Liver (tissue), 3 donors: ENCODE measurements around the gene MIB1.

Experiments
- EGR1 ChIP-seq, 2 donors: IDR thresholded peaks; 2 replicates each; pipeline ENCODE4 v1.6.1; 2016 to 2018; ENCODE audit warnings: antibody characterized with exemption in 2 of 2, low read depth in 2 of 2
- GABPA ChIP-seq, 2 donors: IDR thresholded peaks in 1 of 2; conservative IDR thresholded peaks in 1 of 2; 2 replicates each; pipeline ENCODE4 v1.6.1; 2016; ENCODE audit warnings: antibody characterized with exemption in 2 of 2, mild to moderate bottlenecking in 1 of 2, moderate library complexity in 1 of 2
- RAD21 ChIP-seq, 2 donors: IDR thresholded peaks; 2 replicates each; pipeline ENCODE4 v1.6.1; 2016; ENCODE audit warnings: antibody characterized with exemption in 2 of 2, mild to moderate bottlenecking in 2 of 2
- RXRA ChIP-seq, 2 donors: IDR thresholded peaks; 2 replicates each; pipeline ENCODE4 v1.6.1; 2017 to 2018; ENCODE audit warnings: antibody characterized with exemption in 2 of 2, mild to moderate bottlenecking in 1 of 2
- YY1 ChIP-seq: IDR thresholded peaks from 2 replicates; pipeline ENCODE4 v1.6.1; 2016; ENCODE audit warnings: antibody characterized with exemption, mild to moderate bottlenecking
- TF ChIP-seq, protein P1 (sequence below): fragments of 150-350 bp; IDR thresholded peaks from 2 replicates; pipeline ENCODE4 v1.5.1; 2017; ENCODE audit warnings: improper control_type of control experiment, low read depth, low read length; ENCODE audit not compliant: missing input control
- TF ChIP-seq, protein P2 (sequence below): IDR thresholded peaks from 2 replicates; pipeline ENCODE4 v1.6.1; 2016; ENCODE audit warnings: antibody characterized with exemption
- TF ChIP-seq, protein P3 (sequence below): IDR thresholded peaks from 2 replicates; pipeline ENCODE4 v1.6.1; 2016; ENCODE audit warnings: antibody characterized with exemption, mild to moderate bottlenecking
- donor health status: healthy.
- donor health status: healthy.

DNA sequence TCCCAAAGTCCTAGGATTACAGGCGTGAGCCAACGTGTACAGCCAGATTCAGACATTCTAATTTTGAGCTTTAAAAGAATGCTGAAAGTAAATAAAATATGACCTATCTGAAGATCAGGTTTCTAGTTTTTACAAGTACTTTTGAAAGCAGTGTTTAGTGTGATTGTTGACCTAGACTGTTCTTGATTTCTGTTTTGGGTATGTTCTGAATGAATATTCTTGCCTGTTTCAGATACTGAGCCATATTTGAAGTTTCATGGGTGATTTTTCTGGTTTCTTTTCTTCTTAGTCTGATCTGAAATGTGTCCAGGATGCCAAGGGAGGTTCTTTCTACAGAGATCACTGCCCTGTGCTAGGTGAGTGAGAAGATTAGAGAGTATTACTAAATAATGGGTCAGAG, 37.2 kb downstream of the MIB1 start:
- TF ChIP-seq, protein P1, sequence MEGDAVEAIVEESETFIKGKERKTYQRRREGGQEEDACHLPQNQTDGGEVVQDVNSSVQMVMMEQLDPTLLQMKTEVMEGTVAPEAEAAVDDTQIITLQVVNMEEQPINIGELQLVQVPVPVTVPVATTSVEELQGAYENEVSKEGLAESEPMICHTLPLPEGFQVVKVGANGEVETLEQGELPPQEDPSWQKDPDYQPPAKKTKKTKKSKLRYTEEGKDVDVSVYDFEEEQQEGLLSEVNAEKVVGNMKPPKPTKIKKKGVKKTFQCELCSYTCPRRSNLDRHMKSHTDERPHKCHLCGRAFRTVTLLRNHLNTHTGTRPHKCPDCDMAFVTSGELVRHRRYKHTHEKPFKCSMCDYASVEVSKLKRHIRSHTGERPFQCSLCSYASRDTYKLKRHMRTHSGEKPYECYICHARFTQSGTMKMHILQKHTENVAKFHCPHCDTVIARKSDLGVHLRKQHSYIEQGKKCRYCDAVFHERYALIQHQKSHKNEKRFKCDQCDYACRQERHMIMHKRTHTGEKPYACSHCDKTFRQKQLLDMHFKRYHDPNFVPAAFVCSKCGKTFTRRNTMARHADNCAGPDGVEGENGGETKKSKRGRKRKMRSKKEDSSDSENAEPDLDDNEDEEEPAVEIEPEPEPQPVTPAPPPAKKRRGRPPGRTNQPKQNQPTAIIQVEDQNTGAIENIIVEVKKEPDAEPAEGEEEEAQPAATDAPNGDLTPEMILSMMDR: no peak
- TF ChIP-seq YY1 (no peak), RXRA (IDR thresholded peaks at IDR 0.05) (peak in 1 of 2 donors; percentile 27), RAD21 (IDR thresholded peaks at IDR 0.05) (no peak), GABPA (IDR thresholded peaks at IDR 0.05 in 1 of 2, conservative IDR thresholded peaks at IDR 0.05 in 1 of 2) (no peak), EGR1 (IDR thresholded peaks at IDR 0.05; ENCODE audit: low read depth in 2 of 2) (no peak)
- TF ChIP-seq, protein P2, sequence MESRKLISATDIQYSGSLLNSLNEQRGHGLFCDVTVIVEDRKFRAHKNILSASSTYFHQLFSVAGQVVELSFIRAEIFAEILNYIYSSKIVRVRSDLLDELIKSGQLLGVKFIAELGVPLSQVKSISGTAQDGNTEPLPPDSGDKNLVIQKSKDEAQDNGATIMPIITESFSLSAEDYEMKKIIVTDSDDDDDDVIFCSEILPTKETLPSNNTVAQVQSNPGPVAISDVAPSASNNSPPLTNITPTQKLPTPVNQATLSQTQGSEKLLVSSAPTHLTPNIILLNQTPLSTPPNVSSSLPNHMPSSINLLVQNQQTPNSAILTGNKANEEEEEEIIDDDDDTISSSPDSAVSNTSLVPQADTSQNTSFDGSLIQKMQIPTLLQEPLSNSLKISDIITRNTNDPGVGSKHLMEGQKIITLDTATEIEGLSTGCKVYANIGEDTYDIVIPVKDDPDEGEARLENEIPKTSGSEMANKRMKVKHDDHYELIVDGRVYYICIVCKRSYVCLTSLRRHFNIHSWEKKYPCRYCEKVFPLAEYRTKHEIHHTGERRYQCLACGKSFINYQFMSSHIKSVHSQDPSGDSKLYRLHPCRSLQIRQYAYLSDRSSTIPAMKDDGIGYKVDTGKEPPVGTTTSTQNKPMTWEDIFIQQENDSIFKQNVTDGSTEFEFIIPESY: no peak
- TF ChIP-seq, protein P3, sequence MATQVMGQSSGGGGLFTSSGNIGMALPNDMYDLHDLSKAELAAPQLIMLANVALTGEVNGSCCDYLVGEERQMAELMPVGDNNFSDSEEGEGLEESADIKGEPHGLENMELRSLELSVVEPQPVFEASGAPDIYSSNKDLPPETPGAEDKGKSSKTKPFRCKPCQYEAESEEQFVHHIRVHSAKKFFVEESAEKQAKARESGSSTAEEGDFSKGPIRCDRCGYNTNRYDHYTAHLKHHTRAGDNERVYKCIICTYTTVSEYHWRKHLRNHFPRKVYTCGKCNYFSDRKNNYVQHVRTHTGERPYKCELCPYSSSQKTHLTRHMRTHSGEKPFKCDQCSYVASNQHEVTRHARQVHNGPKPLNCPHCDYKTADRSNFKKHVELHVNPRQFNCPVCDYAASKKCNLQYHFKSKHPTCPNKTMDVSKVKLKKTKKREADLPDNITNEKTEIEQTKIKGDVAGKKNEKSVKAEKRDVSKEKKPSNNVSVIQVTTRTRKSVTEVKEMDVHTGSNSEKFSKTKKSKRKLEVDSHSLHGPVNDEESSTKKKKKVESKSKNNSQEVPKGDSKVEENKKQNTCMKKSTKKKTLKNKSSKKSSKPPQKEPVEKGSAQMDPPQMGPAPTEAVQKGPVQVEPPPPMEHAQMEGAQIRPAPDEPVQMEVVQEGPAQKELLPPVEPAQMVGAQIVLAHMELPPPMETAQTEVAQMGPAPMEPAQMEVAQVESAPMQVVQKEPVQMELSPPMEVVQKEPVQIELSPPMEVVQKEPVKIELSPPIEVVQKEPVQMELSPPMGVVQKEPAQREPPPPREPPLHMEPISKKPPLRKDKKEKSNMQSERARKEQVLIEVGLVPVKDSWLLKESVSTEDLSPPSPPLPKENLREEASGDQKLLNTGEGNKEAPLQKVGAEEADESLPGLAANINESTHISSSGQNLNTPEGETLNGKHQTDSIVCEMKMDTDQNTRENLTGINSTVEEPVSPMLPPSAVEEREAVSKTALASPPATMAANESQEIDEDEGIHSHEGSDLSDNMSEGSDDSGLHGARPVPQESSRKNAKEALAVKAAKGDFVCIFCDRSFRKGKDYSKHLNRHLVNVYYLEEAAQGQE: no peak
